Kidney glomerular epithelial cell (primary cell): ENCODE data around the gene CLEC9A.

Source experiments
- DNase-seq: peaks from one replicate; lab custom pipeline; 2025; lab: John Stamatoyannopoulos, UW

CLEC9A gene

GRCh38 chr12:10110256-10110844 is 79.9 kb downstream of the CLEC9A start:
- no peak for DNase-seq

- no peak for DNase-seq
These were observed 81.0 kb downstream of the CLEC9A start for GRCh38 chr12:10111451-10111850.

GRCh38 chr12:10113075-10113474 is 82.6 kb downstream of the CLEC9A start:
- no peak for DNase-seq

GRCh38 chr12:10113920-10114319 is 83.4 kb downstream of the CLEC9A start:
- no peak for DNase-seq

- DNase-seq = no peak
These were observed 84.8 kb downstream of the CLEC9A start for GRCh38 chr12:10115311-10115710.
